ENCODE measurements around the gene PAF1.

PAF1 gene

DNA sequence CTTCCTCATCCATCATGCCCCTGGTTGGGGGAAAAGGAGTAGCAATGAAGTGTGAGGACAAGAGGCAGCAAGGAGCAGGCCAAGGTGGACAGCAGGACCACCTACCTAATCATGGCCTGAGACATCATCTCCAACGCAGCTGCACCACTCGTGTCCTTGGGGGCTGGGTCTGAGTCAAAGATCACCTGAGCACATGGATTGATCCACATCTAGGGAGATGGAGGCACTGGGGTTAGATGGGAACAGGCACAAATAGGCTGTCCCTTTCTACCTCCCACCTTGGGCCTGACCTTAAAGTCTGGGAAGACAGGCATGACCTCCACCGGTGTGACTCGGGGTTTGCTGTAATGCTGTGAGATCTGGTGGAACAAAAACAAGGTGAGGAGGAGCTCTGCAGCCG is 2.2 kb downstream of the PAF1 start:
- Histone ChIP-seq H3K4me3 (ENCODE audit: low read depth, low read length) (no peak overlapping the region), H3K27me3 (ENCODE audit: control insufficient read depth, insufficient read depth, low read length) (no peaks in the 10 kb centered on the region), H3K4me1 (peaks cover 13% of the 10 kb centered on the region), H3K36me3 (ENCODE audit: control insufficient read depth, insufficient read depth, low read length) (no peaks in the 10 kb centered on the region), H2AFZ (no peak overlapping the region), H3K9me3 (ENCODE audit: control insufficient read depth, low read length) (no peaks in the 10 kb centered on the region), H3K9ac (no peak overlapping the region), H3K4me2 (ENCODE audit: low read length) (no peak overlapping the region), H3K27ac (no peak overlapping the region), H3K79me2 (peaks cover 14% of the 10 kb centered on the region)
- TF ChIP-seq, protein P1, sequence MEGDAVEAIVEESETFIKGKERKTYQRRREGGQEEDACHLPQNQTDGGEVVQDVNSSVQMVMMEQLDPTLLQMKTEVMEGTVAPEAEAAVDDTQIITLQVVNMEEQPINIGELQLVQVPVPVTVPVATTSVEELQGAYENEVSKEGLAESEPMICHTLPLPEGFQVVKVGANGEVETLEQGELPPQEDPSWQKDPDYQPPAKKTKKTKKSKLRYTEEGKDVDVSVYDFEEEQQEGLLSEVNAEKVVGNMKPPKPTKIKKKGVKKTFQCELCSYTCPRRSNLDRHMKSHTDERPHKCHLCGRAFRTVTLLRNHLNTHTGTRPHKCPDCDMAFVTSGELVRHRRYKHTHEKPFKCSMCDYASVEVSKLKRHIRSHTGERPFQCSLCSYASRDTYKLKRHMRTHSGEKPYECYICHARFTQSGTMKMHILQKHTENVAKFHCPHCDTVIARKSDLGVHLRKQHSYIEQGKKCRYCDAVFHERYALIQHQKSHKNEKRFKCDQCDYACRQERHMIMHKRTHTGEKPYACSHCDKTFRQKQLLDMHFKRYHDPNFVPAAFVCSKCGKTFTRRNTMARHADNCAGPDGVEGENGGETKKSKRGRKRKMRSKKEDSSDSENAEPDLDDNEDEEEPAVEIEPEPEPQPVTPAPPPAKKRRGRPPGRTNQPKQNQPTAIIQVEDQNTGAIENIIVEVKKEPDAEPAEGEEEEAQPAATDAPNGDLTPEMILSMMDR (IDR thresholded peaks at IDR 0.05) = no peak

DNA sequence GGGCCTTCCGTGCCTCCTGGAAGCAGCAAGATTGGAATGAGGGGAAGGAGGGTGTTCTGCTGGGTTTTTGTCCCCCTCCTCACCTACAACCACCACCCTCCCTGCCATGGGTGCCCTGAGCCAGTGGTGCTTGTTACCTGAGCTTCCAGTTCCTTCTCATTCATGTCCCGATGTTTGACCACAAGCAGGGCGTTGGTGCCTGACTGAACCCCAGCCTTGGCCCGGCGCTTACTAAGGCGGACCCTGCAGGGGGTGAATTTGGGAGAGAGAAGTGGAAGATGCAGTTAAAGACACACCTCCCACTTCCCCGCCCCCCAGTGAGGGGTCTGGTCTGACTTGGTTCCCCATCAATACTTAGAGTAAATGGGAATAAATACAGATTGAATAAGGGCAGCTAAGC is 4.3 kb downstream of the PAF1 start:
- no peak overlapping the region for H2AFZ ChIP-seq
- no peak overlapping the region for H3K4me2 ChIP-seq (ENCODE audit: low read length)
- peaks cover 3% of the 10 kb centered on the region for H3K79me2 ChIP-seq
- H3K9me3 ChIP-seq (ENCODE audit: control insufficient read depth, low read length) = no peaks in the 10 kb centered on the region
- TF ChIP-seq, protein P1 (IDR thresholded peaks at IDR 0.05) = no peak
- H3K27ac ChIP-seq = no peak overlapping the region
- H3K9ac ChIP-seq = no peak overlapping the region
- H3K4me1 ChIP-seq = peaks cover 8% of the 10 kb centered on the region
- no peaks in the 10 kb centered on the region for H3K27me3 ChIP-seq (ENCODE audit: control insufficient read depth, insufficient read depth, low read length)
- no peak overlapping the region for H3K4me3 ChIP-seq (ENCODE audit: low read depth, low read length)
- H3K36me3 ChIP-seq (ENCODE audit: control insufficient read depth, insufficient read depth, low read length) = no peaks in the 10 kb centered on the region

DNA sequence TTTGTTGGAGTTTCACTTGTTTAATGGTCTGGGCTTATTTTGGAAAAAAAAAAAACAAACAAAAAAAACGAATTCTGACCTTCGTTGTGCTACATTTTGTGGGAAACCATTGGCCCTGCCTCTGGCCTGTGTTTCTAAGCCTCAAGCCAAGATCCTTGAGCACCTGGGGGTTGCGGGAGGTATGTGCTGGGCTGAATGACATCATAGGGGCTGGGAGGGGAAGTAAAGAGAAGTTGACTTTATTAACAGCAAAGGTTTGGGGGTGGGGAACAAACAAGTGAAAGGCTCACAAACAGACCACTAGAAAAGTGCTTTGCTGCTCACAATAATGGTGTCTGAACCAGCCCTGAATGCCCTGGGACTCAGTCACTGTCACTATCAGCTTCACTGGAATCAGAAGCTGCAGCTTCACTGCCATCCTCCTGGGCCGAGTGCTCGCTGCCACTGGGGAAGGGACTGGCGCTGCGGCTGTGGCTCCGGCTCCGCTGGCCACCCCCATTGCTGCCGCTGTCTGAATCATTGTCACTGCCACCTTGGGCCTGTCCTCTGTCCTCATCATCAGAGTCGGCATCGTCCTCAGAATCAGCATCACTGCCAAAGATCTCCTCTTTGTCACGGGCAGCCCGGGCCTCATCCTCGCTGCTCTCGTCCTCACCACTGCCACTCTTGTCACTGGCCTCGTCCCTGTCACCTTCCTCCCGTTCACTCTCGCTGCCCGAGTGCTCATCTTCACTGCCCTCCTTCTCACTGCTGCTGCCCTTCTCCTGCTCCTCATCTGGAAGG is 5.1 kb downstream of the PAF1 start:
- no peak overlapping the region for H3K4me3 ChIP-seq (ENCODE audit: low read depth, low read length)
- no peaks in the 10 kb centered on the region for H3K36me3 ChIP-seq (ENCODE audit: control insufficient read depth, insufficient read depth, low read length)
- no peak overlapping the region for H3K4me2 ChIP-seq (ENCODE audit: low read length)
- H3K79me2 ChIP-seq = no peaks in the 10 kb centered on the region
- H3K9me3 ChIP-seq (ENCODE audit: control insufficient read depth, low read length) = no peaks in the 10 kb centered on the region
- no peaks in the 10 kb centered on the region for H3K27me3 ChIP-seq (ENCODE audit: control insufficient read depth, insufficient read depth, low read length)
- no peak overlapping the region for H2AFZ ChIP-seq
- no peak overlapping the region for H3K9ac ChIP-seq
- no peak overlapping the region for H3K27ac ChIP-seq
- H3K4me1 ChIP-seq = peaks cover 8% of the 10 kb centered on the region
- TF ChIP-seq, protein P1 (IDR thresholded peaks at IDR 0.05) = no peak

DNA sequence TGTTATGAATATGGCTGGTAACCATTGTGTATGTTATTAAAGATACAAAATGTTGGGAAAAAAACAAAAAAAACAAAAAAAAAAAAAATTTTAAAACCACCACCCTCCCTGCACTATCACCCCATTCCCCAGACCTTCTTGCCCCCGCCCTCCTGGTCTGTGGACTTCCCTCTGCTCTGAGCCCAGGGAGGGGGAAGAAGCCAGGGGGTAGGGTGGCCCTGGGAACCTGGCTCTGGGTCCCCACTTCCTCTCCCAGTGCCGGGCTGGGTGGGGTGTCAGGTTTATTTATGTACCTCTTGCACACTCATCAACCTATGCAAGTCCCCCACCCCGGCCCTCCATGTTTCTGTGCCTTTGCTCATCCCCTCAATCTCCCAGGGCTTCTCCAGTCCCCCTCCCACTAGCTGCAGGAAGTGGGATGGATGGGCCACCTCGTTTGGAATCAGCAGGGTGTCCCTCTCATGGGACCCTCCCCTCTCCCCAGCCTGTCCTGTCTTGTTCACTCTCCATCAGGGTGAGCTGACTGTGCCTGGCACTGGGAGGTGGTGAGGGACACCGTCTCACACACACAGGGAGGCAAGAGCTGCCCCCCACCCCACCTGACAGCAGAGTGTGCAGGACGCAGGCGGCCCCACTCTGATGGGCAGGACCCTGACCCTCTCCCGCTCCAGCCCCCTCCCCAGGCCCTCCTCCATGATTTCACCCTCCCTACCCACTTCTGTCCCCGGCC is 5.9 kb downstream of the PAF1 start:
- H3K4me2 ChIP-seq (ENCODE audit: low read length) = no peak overlapping the region
- no peaks in the 10 kb centered on the region for H3K27me3 ChIP-seq (ENCODE audit: control insufficient read depth, insufficient read depth, low read length)
- no peaks in the 10 kb centered on the region for H3K79me2 ChIP-seq
- H3K4me3 ChIP-seq (ENCODE audit: low read depth, low read length) = no peak overlapping the region
- H3K36me3 ChIP-seq (ENCODE audit: control insufficient read depth, insufficient read depth, low read length) = no peaks in the 10 kb centered on the region
- no peak overlapping the region for H3K27ac ChIP-seq
- TF ChIP-seq, protein P1 (IDR thresholded peaks at IDR 0.05) = no peak
- H3K9ac ChIP-seq = no peak overlapping the region
- H3K9me3 ChIP-seq (ENCODE audit: control insufficient read depth, low read length) = no peaks in the 10 kb centered on the region
- H3K4me1 ChIP-seq = peaks cover 5% of the 10 kb centered on the region
- no peak overlapping the region for H2AFZ ChIP-seq
